IMR-90 (cell line): ENCODE measurements around the gene WIPF1. TPM values are rescaled to one million over a fixed set of nuclear protein-coding genes. Genes with fewer than 3 reads are reported as not detected.

ENCODE experiments used
- ATAC-seq: fragments of 200-7000 bp; cut with Tn5 transposase; 2 replicates; pipeline ENCODE4 v1.9.1; 2020; ENCODE audit warnings: low read depth, mild to moderate bottlenecking, moderate library complexity
- BruUV-seq: library from RNA; stranded (reverse); fragments of 400-500 nt; replicated peaks from 2 replicates; lab custom pipeline; 2021; lab: Mats Ljungman, UMichigan
- CTCF ChIA-PET: fragments of 300-600 bp; formaldehyde crosslinking; extraction: SDS; loops from one replicate; lab custom pipeline; 2021; ENCODE audit warnings: antibody characterized with exemption; lab: Yijun Ruan, JAX
- POLR2A ChIA-PET: fragments of 300-600 bp; sonication (Branson Sonifier 250); formaldehyde crosslinking; loops from one replicate; lab custom pipeline; 2022; ENCODE audit warnings: antibody characterized with exemption; ENCODE audit not compliant: unreplicated experiment; lab: Charles Lee
- DNase-seq: peaks from one replicate; pipeline ENCODE4 v3.0.0; 2013
- H2AFZ ChIP-seq: replicated peaks from 2 replicates; pipeline ENCODE3; 2013; ENCODE audit warnings: low read length, mild to moderate bottlenecking; ENCODE audit not compliant: poor library complexity
- H2AK5ac ChIP-seq: 2 replicates; pipeline ENCODE4 v1.6.1; 2013; ENCODE audit warnings: low read depth, low read length, inconsistent platforms
- H2AK9ac ChIP-seq: replicated peaks from 2 replicates; pipeline ENCODE3; 2013; ENCODE audit warnings: mild to moderate bottlenecking, low read depth, low read length, moderate library complexity; ENCODE audit not compliant: poor library complexity
- H2BK120ac ChIP-seq: 2 replicates; pipeline ENCODE4 v1.6.1; 2013; ENCODE audit warnings: low read depth, low read length, inconsistent platforms
- H2BK15ac ChIP-seq: 3 replicates; pipeline ENCODE4 v1.6.1; 2013; ENCODE audit warnings: low read depth, low read length, inconsistent platforms
- H2BK20ac ChIP-seq: 2 replicates; pipeline ENCODE4 v1.6.1; 2013; ENCODE audit warnings: low read depth, mild to moderate bottlenecking, inconsistent platforms, low read length, moderate library complexity
- H2BK5ac ChIP-seq: 2 replicates; pipeline ENCODE4 v1.6.1; 2013; ENCODE audit warnings: mild to moderate bottlenecking, low read depth, low read length, inconsistent platforms; ENCODE audit not compliant: poor library complexity, severe bottlenecking
- H3K14ac ChIP-seq: replicated peaks from 2 replicates; pipeline ENCODE4 v1.6.1; 2013; ENCODE audit warnings: low read depth, low read length, inconsistent platforms
- H3K18ac ChIP-seq: 2 replicates; pipeline ENCODE4 v1.6.1; 2013; ENCODE audit warnings: low read depth, low read length, control low read depth
- H3K23ac ChIP-seq: 2 replicates; pipeline ENCODE4 v1.6.1; 2013; ENCODE audit warnings: low read depth, low read length, inconsistent platforms
- H3K27ac ChIP-seq: 2 replicates; pipeline ENCODE4 v1.5.1; 2013; ENCODE audit warnings: mild to moderate bottlenecking, control low read depth, low read length; ENCODE audit not compliant: insufficient read depth
- H3K27me3 ChIP-seq: 2 replicates; pipeline ENCODE4 v1.6.1; 2013; ENCODE audit warnings: low read length; ENCODE audit not compliant: control insufficient read depth, insufficient read depth
- H3K36me3 ChIP-seq: 2 replicates; pipeline ENCODE4 v1.6.1; 2013; ENCODE audit warnings: low read length, mixed read lengths; ENCODE audit not compliant: control insufficient read depth, insufficient read depth
- H3K4ac ChIP-seq: 2 replicates; pipeline ENCODE4 v1.6.1; 2013; ENCODE audit warnings: low read depth, low read length, inconsistent platforms
- H3K4me1 ChIP-seq: 2 replicates; pipeline ENCODE4 v1.6.1; 2013; ENCODE audit warnings: low read length, mixed read lengths; ENCODE audit not compliant: control insufficient read depth, insufficient read depth
- H3K4me2 ChIP-seq: 2 replicates; pipeline ENCODE4 v1.6.1; 2013; ENCODE audit warnings: low read depth, mild to moderate bottlenecking, control low read depth, low read length, moderate library complexity
- H3K4me3 ChIP-seq: 2 replicates; pipeline ENCODE4 v1.5.1; 2013; ENCODE audit warnings: low read depth, mild to moderate bottlenecking, control low read depth, low read length, moderate library complexity; ENCODE audit not compliant: insufficient read depth
- H3K56ac ChIP-seq: 2 replicates; pipeline ENCODE4 v1.6.1; 2013; ENCODE audit warnings: low read length, inconsistent platforms; ENCODE audit not compliant: insufficient read depth; ENCODE audit errors: extremely low read depth
- H3K79me1 ChIP-seq, 2 experiments: 2 replicates each; pipeline ENCODE4 v1.6.1; 2013; ENCODE audit warnings: low read length in 2 of 2, inconsistent platforms in 1 of 2, low read depth in 1 of 2
- H3K9ac ChIP-seq: 2 replicates; pipeline ENCODE4 v1.6.1; 2013; ENCODE audit warnings: low read depth, low read length, control low read depth
- H3K9me1 ChIP-seq: 2 replicates; pipeline ENCODE4 v1.6.1; 2013; ENCODE audit warnings: low read length, inconsistent platforms; ENCODE audit not compliant: insufficient read depth
- H3K9me3 ChIP-seq: 2 replicates; pipeline ENCODE4 v1.6.1; 2013; ENCODE audit warnings: low read length; ENCODE audit not compliant: control insufficient read depth, insufficient read depth
- H4K20me1 ChIP-seq: 2 replicates; pipeline ENCODE4 v1.6.1; 2013; ENCODE audit warnings: low read length, inconsistent platforms; ENCODE audit not compliant: insufficient read depth
- H4K5ac ChIP-seq: 2 replicates; pipeline ENCODE4 v1.6.1; 2013; ENCODE audit warnings: mild to moderate bottlenecking, low read depth, low read length, control low read depth
- H4K8ac ChIP-seq, 2 experiments: 2 replicates each; pipeline ENCODE4 v1.6.1; 2013; ENCODE audit warnings: low read depth in 2 of 2, low read length in 2 of 2, control low read depth in 1 of 2, inconsistent platforms in 1 of 2
- H4K91ac ChIP-seq: 2 replicates; pipeline ENCODE4 v1.6.1; 2013; ENCODE audit warnings: low read depth, low read length, inconsistent platforms; ENCODE audit not compliant: insufficient read depth
- BHLHE40 ChIP-seq: fragments of 150-350 bp; IDR thresholded peaks from 2 replicates; pipeline ENCODE4 v1.6.1; 2016; ENCODE audit warnings: mild to moderate bottlenecking, low read depth, low read length
- CEBPB ChIP-seq: IDR thresholded peaks from 2 replicates; pipeline ENCODE4 v1.6.1; 2012; ENCODE audit warnings: low read depth, low read length, improper control_type of control experiment
- CHD1 ChIP-seq: IDR thresholded peaks from 2 replicates; pipeline ENCODE4 v1.6.1; 2012; ENCODE audit warnings: low read depth, low read length, improper control_type of control experiment
- FOS ChIP-seq: fragments of 150-350 bp; IDR thresholded peaks from 2 replicates; pipeline ENCODE4 v1.6.1; 2016; ENCODE audit warnings: low read depth, low read length
- MAFK ChIP-seq: IDR thresholded peaks from 2 replicates; pipeline ENCODE4 v1.6.1; 2012; ENCODE audit warnings: low read depth, low read length, improper control_type of control experiment
- MAZ ChIP-seq: IDR thresholded peaks from 2 replicates; pipeline ENCODE4 v1.6.1; 2012; ENCODE audit warnings: low read depth, mild to moderate bottlenecking, low read length, improper control_type of control experiment, moderate library complexity, borderline replicate concordance
- MXI1 ChIP-seq: IDR thresholded peaks from 2 replicates; pipeline ENCODE4 v1.6.1; 2012; ENCODE audit warnings: low read depth, mild to moderate bottlenecking, low read length, moderate library complexity, borderline replicate concordance
- POLR2A ChIP-seq: IDR thresholded peaks from 2 replicates; pipeline ENCODE4 v1.6.1; 2012; ENCODE audit warnings: mild to moderate bottlenecking, low read depth, low read length
- RAD21 ChIP-seq: IDR thresholded peaks from 2 replicates; pipeline ENCODE4 v1.6.1; 2012; ENCODE audit warnings: low read length, improper control_type of control experiment
- RCOR1 ChIP-seq: IDR thresholded peaks from 2 replicates; pipeline ENCODE4 v1.6.1; 2012; ENCODE audit warnings: mild to moderate bottlenecking, low read length, improper control_type of control experiment; ENCODE audit not compliant: insufficient replicate concordance
- RFX5 ChIP-seq: IDR thresholded peaks from 2 replicates; pipeline ENCODE4 v1.8.0; 2012; ENCODE audit warnings: low read depth, mild to moderate bottlenecking, low read length, moderate library complexity
- SMC3 ChIP-seq: fragments of 150-350 bp; IDR thresholded peaks from 2 replicates; pipeline ENCODE4 v1.6.1; 2016; ENCODE audit warnings: low read depth, mild to moderate bottlenecking, antibody characterized with exemption, low read length, moderate library complexity
- USF2 ChIP-seq: fragments of 150-350 bp; IDR thresholded peaks from 2 replicates; pipeline ENCODE4 v1.6.1; 2017; ENCODE audit warnings: mild to moderate bottlenecking, antibody characterized with exemption, low read length, low read depth
- WGBS, 2 experiments: methylation state at CpG; one replicate each; pipeline versions ENCODE4 v1.1.5 to v1.1.7; 2013; ENCODE audit warnings: missing lambda C conversion rate in 2 of 2; ENCODE audit not compliant: insufficient read length in 1 of 2; ENCODE audit errors: extremely low coverage in 2 of 2; 5-methylcytosine and 5-hydroxymethylcytosine counted together
- dilution Hi-C: fragments of 300-500 bp; cut with HindIII; formaldehyde crosslinking; loops from one replicate; pipeline ENCODE4 v1.14.3; 2018; ENCODE audit warnings: low sequenced_read_pairs; ENCODE audit not compliant: unreplicated experiment
- in situ Hi-C: fragments of 300-500 bp; cut with MboI; formaldehyde crosslinking; loops from 3 replicates; pipeline ENCODE4 v1.14.3; 2019; ENCODE audit warnings: low sequenced_read_pairs, inconsistent platforms, mixed read lengths
- intact Hi-C: fragments of 100-400 bp; cut with micrococcal nuclease; formaldehyde crosslinking; loops from 2 replicates; pipeline ENCODE4 v1.10.0; 2022
- polyA plus RNA-seq, 3 experiments: library from polyadenylated mRNA; depleted of rRNA; stranded (reverse); fragments of >200 nt; gene quantifications; 2 replicates each; pipeline ENCODE4 v1.2.3, GENCODE V29; 2012; ENCODE audit warnings: low replicate concordance in 1 of 3
- total RNA-seq: library from RNA; depleted of rRNA; stranded (reverse); fragments of >200 nt; gene quantifications from 2 replicates; pipeline ENCODE4 v1.2.3, GENCODE V29; 2012
- TF ChIP-seq, protein P1 (sequence below): conservative IDR thresholded peaks from 2 replicates; pipeline ENCODE4 v1.5.1; 2012; ENCODE audit warnings: mild to moderate bottlenecking, low read depth, low read length, improper control_type of control experiment
- TF ChIP-seq, protein P2 (sequence below): fragments of 150-350 bp; IDR thresholded peaks from 2 replicates; pipeline ENCODE4 v1.6.1; 2016; ENCODE audit warnings: low read depth, mild to moderate bottlenecking, low read length, moderate library complexity, borderline replicate concordance

Gene WIPF1
- total and polyA plus RNA-seq, 2 of the 4 experiments (the other 2 are of a cell fraction): 2.7 to 13.5 TPM

GRCh38 chr2:174544156-174544555, 53.4 kb downstream of the WIPF1 start:
- Histone ChIP-seq H2BK15ac (no peak overlapping the region), H2AFZ (no peak overlapping the region), H2AK9ac (no peak overlapping the region), H2BK120ac (no peak overlapping the region), H3K9me3 (no peaks in the 10 kb centered on the region), H3K4ac (no peak overlapping the region), H3K9me1 (no peaks in the 10 kb centered on the region), H3K14ac (no peak overlapping the region), H3K4me3 (no peak overlapping the region), H3K9ac (no peak overlapping the region), H3K18ac (no peak overlapping the region), H4K20me1 (no peaks in the 10 kb centered on the region), H4K5ac (no peak overlapping the region), H4K8ac (no peak overlapping the region), H3K79me1 (no peaks in the 10 kb centered on the region), H3K4me1 (no peaks in the 10 kb centered on the region), H2BK5ac (no peak overlapping the region), H3K27ac (no peak overlapping the region), H3K23ac (no peak overlapping the region), H3K4me2 (no peak overlapping the region), H3K36me3 (no peaks in the 10 kb centered on the region), H4K91ac (no peak overlapping the region), H2BK20ac (no peak overlapping the region), H2AK5ac (no peak overlapping the region), H3K56ac (no peak overlapping the region), H3K27me3 (peaks cover 8% of the 10 kb centered on the region)
- DNase-seq: no peak
- ATAC-seq: no peak
- TF ChIP-seq MXI1 (no peak), MAFK (no peak), RFX5 (no peak), CHD1 (no peak), RCOR1 (no peak), FOS (no peak), BHLHE40 (no peak), USF2 (no peak), POLR2A (no peak), CEBPB (no peak), SMC3 (no peak), MAZ (no peak), RAD21 (no peak)
- TF ChIP-seq, protein P1, sequence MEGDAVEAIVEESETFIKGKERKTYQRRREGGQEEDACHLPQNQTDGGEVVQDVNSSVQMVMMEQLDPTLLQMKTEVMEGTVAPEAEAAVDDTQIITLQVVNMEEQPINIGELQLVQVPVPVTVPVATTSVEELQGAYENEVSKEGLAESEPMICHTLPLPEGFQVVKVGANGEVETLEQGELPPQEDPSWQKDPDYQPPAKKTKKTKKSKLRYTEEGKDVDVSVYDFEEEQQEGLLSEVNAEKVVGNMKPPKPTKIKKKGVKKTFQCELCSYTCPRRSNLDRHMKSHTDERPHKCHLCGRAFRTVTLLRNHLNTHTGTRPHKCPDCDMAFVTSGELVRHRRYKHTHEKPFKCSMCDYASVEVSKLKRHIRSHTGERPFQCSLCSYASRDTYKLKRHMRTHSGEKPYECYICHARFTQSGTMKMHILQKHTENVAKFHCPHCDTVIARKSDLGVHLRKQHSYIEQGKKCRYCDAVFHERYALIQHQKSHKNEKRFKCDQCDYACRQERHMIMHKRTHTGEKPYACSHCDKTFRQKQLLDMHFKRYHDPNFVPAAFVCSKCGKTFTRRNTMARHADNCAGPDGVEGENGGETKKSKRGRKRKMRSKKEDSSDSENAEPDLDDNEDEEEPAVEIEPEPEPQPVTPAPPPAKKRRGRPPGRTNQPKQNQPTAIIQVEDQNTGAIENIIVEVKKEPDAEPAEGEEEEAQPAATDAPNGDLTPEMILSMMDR: no peak
- TF ChIP-seq, protein P2, sequence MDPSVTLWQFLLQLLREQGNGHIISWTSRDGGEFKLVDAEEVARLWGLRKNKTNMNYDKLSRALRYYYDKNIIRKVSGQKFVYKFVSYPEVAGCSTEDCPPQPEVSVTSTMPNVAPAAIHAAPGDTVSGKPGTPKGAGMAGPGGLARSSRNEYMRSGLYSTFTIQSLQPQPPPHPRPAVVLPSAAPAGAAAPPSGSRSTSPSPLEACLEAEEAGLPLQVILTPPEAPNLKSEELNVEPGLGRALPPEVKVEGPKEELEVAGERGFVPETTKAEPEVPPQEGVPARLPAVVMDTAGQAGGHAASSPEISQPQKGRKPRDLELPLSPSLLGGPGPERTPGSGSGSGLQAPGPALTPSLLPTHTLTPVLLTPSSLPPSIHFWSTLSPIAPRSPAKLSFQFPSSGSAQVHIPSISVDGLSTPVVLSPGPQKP: no peak
- WGBS, 2 experiments: no CpG with 5 or more reads among the region's 3 CpGs
- ChIA-PET CTCF (interaction anchor here (0.7 kb wide), 1 partner anchor 589 kb away, joined by 3 read pairs; no protein-coding TSS in a partner anchor), POLR2A (no interaction called here)
- no TSS peak for BruUV-seq
- in situ Hi-C loops: no loop called here
- intact Hi-C loops: no loop called here
- dilution Hi-C loops: no loop called here
